ENCODE data around the gene SIK3. TPM values are rescaled to one million over a fixed set of nuclear protein-coding genes. Genes with fewer than 3 reads are reported as not detected.
A peak's percentile ranks its signal among the peaks of the same experiment; 100 is the strongest.

Gene SIK3
- total RNA-seq, 4 donors from 2014 or later, result 45.0 to 70.2 (median 48.8) TPM

DNA sequence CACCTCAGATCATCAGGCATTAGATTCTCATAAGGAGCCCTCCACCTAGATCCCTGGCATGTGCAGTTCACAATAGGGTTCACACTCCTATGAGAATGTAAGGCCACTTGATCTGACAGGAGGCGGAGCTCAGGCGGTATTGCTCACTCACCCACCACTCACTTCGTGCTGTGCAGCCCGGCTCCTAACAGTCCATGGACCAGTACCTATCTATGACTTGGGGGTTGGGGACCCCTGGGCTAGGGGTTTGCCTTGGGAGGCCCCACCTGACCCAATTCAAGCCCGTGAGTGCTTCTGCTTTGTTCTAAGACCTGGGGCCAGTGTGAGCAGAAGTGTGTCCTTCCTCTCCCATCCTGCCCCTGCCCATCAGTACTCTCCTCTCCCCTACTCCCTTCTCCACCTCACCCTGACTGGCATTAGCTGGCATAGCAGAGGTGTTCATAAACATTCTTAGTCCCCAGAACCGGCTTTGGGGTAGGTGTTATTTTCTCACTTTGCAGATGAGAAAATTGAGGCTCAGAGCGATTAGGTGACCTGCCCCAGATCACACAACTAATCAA lies 266.4 kb downstream of the SIK3 start:
- no peak for DNase-seq (ENCODE audit: low spot score in 2 of 2)
- H3K27ac ChIP-seq, result no peak overlapping the region
- 94 to 97% methylated on average over 7 of the region's 7 CpGs for WGBS, 2 donors

DNA sequence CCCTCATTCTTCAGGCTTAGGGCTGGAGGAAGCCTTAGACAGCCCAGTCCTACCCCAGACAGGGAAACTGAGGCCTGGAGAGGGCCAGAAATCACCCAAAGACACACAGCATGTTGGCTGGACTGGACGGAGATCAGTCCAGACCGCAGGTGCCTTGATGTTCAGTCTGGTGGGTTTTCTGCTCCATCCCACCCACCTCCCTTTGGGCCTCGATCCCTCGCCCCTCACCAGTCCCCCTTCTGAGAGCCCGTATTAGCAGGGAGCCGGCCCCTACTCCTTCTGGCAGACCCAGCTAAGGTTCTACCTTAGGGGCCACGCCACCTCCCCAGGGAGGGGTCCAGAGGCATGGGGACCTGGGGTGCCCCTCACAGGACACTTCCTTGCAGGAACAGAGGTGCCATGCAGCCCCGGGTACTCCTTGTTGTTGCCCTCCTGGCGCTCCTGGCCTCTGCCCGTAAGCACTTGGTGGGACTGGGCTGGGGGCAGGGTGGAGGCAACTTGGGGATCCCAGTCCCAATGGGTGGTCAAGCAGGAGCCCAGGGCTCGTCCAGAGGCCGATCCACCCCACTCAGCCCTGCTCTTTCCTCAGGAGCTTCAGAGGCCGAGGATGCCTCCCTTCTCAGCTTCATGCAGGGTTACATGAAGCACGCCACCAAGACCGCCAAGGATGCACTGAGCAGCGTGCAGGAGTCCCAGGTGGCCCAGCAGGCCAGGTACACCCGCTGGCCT lies 267.9 kb downstream of the SIK3 start:
- Histone ChIP-seq H3K4me3 (no peak overlapping the region), H3K27me3 (no peaks in the 10 kb centered on the region), H3K36me3 (no peaks in the 10 kb centered on the region), H3K9me3 (no peaks in the 10 kb centered on the region), H3K27ac (peak overlapping the region in 1 of 4 donors; percentile 26), H3K4me1 (peaks cover 0 to 8% (median 5%) of the 10 kb centered on the region in 4 donors)
- WGBS, 2 donors, result 91 to 95% methylated on average over 14 to 16 of the region's 17 CpGs
- TF ChIP-seq, protein P1, sequence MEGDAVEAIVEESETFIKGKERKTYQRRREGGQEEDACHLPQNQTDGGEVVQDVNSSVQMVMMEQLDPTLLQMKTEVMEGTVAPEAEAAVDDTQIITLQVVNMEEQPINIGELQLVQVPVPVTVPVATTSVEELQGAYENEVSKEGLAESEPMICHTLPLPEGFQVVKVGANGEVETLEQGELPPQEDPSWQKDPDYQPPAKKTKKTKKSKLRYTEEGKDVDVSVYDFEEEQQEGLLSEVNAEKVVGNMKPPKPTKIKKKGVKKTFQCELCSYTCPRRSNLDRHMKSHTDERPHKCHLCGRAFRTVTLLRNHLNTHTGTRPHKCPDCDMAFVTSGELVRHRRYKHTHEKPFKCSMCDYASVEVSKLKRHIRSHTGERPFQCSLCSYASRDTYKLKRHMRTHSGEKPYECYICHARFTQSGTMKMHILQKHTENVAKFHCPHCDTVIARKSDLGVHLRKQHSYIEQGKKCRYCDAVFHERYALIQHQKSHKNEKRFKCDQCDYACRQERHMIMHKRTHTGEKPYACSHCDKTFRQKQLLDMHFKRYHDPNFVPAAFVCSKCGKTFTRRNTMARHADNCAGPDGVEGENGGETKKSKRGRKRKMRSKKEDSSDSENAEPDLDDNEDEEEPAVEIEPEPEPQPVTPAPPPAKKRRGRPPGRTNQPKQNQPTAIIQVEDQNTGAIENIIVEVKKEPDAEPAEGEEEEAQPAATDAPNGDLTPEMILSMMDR (IDR thresholded peaks at IDR 0.05), result no peak
- TF ChIP-seq EP300 (IDR thresholded peaks at IDR 0.05) (no peak), POLR2A (IDR thresholded peaks at IDR 0.05) (no peak)
- DNase-seq (ENCODE audit: low spot score in 2 of 2), result no peak

More for the DNA sequence above, 266.4 kb downstream of the SIK3 start:
- H3K4me1 ChIP-seq, result peaks cover 0 to 20% (median 13%) of the 10 kb centered on the region in 4 donors
- H3K4me3 ChIP-seq, result no peak overlapping the region
- H3K9me3 ChIP-seq, result no peaks in the 10 kb centered on the region
- no peaks in the 10 kb centered on the region for H3K27me3 ChIP-seq
- no peak for TF ChIP-seq POLR2A (IDR thresholded peaks at IDR 0.05)
- TF ChIP-seq EP300 (IDR thresholded peaks at IDR 0.05), result no peak
- TF ChIP-seq, protein P1 (IDR thresholded peaks at IDR 0.05), result no peak
- no peaks in the 10 kb centered on the region for H3K36me3 ChIP-seq

DNA sequence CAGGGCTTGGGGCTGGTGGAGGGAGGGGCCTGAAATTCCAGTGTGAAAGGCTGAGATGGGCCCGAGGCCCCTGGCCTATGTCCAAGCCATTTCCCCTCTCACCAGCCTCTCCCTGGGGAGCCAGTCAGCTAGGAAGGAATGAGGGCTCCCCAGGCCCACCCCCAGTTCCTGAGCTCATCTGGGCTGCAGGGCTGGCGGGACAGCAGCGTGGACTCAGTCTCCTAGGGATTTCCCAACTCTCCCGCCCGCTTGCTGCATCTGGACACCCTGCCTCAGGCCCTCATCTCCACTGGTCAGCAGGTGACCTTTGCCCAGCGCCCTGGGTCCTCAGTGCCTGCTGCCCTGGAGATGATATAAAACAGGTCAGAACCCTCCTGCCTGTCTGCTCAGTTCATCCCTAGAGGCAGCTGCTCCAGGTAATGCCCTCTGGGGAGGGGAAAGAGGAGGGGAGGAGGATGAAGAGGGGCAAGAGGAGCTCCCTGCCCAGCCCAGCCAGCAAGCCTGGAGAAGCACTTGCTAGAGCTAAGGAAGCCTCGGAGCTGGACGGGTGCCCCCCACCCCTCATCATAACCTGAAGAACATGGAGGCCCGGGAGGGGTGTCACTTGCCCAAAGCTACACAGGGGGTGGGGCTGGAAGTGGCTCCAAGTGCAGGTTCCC lies 268.6 kb downstream of the SIK3 start, which contains the start of gene APOC3:
TSS of gene APOC3 (plus strand) at position 383 of the 659 bp plus-strand sequence. CDS start 676 bp downstream, outside the sequence.
- TF ChIP-seq EP300 (IDR thresholded peaks at IDR 0.05) (no peak), POLR2A (IDR thresholded peaks at IDR 0.05) (no peak)
- TF ChIP-seq, protein P1 (IDR thresholded peaks at IDR 0.05), result no peak
- no peaks in the 10 kb centered on the region for H3K36me3 ChIP-seq
- no peaks in the 10 kb centered on the region for H3K27me3 ChIP-seq
- 65 to 66% methylated on average over 9 of the region's 9 CpGs for WGBS, 2 donors
- no peak for DNase-seq (ENCODE audit: low spot score in 2 of 2)
- peak within 1 kb of the TSS in 1 of 4 donors; percentile 26 for H3K27ac ChIP-seq
- H3K4me3 ChIP-seq, result no peak within 1 kb of the TSS
- peaks cover 0 to under 1% (median 0%) of the 10 kb centered on the region in 4 donors for H3K4me1 ChIP-seq
- no peaks in the 10 kb centered on the region for H3K9me3 ChIP-seq

DNA sequence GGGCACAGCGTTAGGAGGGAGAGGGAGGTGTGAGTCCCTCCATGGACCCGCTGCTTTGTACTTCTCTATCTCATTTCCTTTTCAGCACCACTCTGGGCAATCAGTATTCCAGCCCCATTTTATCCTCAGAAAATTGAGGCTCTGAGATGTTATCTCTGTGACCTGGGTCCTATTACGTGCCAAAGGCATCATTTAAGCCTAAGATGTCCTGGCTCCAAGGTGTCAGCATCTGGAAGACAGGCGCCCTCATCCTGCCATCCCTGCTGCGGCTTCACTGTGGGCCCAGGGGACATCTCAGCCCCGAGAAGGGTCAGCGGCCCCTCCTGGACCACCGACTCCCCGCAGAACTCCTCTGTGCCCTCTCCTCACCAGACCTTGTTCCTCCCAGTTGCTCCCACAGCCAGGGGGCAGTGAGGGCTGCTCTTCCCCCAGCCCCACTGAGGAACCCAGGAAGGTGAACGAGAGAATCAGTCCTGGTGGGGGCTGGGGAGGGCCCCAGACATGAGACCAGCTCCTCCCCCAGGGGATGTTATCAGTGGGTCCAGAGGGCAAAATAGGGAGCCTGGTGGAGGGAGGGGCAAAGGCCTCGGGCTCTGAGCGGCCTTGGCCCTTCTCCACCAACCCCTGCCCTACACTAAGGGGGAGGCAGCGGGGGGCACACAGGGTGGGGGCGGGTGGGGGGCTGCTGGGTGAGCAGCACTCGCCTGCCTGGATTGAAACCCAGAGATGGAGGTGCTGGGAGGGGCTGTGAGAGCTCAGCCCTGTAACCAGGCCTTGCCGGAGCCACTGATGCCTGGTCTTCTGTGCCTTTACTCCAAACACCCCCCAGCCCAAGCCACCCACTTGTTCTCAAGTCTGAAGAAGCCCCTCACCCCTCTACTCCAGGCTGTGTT lies 269.4 kb downstream of the SIK3 start:
- H3K4me1 ChIP-seq, result no peaks in the 10 kb centered on the region
- H3K27ac ChIP-seq, result peak overlapping the region in 1 of 4 donors; percentile 26
- no peaks in the 10 kb centered on the region for H3K36me3 ChIP-seq
- 56 to 61% methylated on average over 11 to 15 of the region's 16 CpGs for WGBS, 2 donors
- no peak for TF ChIP-seq POLR2A (IDR thresholded peaks at IDR 0.05)
- no peaks in the 10 kb centered on the region for H3K9me3 ChIP-seq
- H3K4me3 ChIP-seq, result no peak overlapping the region
- H3K27me3 ChIP-seq, result no peaks in the 10 kb centered on the region
- no peak for DNase-seq (ENCODE audit: low spot score in 2 of 2)

DNA sequence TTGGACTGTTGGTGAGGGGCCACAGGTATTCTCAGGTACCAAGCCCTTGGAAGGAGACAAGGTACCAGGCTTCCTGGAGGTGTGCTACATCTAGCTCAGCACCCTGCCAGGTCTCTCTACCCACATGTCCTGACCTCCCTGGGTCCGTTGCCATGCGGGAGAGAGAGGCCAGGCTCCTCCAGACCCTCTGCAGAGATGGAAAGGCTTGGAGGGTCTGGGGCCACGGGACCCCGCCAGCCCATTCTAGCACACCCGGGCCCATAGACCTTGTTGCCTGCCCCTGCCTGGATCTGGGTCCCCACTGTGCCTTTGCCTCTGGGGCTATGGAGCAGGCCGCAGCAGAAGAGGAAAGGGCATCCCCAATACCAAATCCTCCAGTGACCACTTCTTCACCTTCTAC lies 270.8 kb downstream of the SIK3 start:
- Histone ChIP-seq H3K4me3 (no peak overlapping the region), H3K9me3 (no peaks in the 10 kb centered on the region), H3K4me1 (no peaks in the 10 kb centered on the region), H3K27me3 (no peaks in the 10 kb centered on the region), H3K36me3 (no peaks in the 10 kb centered on the region), H3K27ac (no peak overlapping the region)
- 87 to 89% methylated on average over 6 of the region's 6 CpGs for WGBS, 2 donors
- TF ChIP-seq EP300 (IDR thresholded peaks at IDR 0.05), result no peak
- TF ChIP-seq, protein P1 (IDR thresholded peaks at IDR 0.05), result no peak
- no peak for TF ChIP-seq POLR2A (IDR thresholded peaks at IDR 0.05)
- no peak for DNase-seq (ENCODE audit: low spot score in 2 of 2)
